GM18517 (cell line): ENCODE data around the gene GPR55.

Experiments used
- ATAC-seq: cut with Tn5 transposase; IDR thresholded peaks from one replicate; pipeline ENCODE4 v1.9.1; 2021; ENCODE audit warnings: mild to moderate bottlenecking, moderate library complexity; ENCODE audit not compliant: unreplicated experiment

The GPR55 gene

DNA sequence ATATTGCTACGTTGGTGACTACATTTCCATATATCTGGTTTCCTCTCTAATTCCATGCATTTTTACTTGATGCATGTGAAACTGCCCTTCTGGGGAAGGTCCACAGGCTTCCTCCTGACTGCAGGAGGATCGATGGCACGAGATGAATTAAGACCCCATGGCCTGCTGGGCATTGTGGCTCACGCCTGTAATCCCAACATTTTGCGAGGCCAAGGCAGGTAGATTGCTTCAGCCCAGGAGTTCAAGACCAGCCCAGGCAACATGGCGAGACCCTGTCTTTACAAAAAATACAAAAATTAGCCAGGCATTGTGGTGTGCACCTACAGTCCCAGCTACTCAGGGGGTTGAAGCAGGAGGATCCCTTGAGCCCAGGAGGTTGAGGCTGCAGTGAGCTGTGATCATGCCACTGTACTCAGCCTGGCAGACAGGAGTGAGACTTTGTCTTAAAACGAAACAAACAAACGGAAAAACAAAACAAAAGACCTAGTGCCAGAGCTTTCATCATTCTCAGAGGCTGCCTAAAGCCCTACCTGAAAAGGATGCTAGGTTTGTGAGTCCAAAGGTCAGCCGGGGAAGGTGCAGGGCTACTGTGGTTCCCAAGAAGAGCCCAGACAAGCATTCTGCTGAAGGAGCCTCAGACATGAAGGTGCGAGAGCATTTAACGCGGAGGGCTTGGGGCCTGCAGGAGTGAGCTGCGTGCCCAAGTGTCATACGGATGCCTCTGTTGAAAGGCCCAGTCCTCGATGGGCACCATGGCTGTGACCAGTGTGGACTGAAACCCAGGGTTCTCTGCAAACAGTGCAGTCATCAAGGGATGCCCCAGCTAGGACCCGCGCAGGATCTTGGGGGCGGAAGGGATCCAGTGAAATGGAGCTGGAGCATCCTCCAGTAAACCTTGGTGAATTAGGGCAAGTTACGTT is 21.6 kb downstream of the GPR55 start:
- no peak for ATAC-seq

DNA sequence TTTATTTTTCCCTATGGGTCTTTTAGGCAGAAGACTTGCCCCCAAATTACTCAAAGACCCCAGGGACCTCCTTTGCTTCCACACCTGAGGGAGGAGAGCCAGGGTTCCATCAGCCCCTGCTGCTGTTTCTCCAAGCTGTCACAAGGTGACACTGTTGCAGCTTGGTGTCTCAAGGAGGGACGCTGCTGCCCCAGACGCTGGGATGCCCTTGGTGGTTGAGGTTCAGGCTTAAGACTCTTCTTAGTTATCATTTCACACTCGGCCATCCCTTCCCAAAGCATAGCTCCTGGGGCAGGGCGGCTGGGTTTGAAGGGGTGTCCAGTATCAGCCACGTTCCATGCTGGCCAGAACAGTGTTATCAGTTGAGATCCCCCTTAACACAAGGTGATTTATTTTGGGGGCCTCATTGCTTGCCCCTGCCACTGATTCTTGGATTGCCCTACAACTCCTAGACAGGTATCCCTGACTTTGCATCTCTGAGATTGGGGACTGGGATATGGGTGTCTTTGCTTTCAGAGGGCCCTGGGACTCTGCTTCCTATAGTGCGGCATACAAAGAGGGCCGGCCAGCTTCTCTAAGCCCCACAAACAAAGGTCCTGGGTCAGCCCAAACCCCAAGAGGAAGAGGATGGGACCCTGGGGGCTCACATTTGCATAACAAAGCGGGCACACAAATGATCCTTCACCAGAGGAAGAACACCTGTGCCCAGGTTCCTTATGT is 22.7 kb downstream of the GPR55 start:
- ATAC-seq: peak; percentile 67

DNA sequence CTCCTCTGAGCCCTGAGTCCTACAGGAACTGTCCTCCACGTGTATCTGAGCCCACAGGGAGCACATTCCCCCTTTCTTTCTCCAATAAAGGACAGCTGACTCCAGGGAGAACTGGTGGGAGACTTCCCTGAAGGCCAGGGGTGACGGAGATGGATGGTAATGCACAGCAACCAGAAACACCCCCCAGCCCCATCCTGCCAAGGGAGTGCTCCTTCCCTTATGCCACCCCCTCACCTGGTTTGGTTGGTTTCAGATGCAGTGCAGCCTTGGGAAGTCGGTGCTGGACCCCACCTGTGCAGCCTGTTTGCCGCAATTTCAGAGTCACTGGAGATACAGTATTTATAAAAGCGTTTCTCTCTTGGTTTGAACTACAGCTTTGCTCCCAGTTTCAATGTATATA is 24.0 kb downstream of the GPR55 start:
- ATAC-seq: no peak

- no peak for ATAC-seq
Measured at GRCh38 chr2:230900336-230900995, 24.6 kb downstream of the GPR55 start.

GRCh38 chr2:230899786-230900185 is 25.3 kb downstream of the GPR55 start:
- ATAC-seq: no peak

GRCh38 chr2:230899287-230899686 is 25.8 kb downstream of the GPR55 start:
- ATAC-seq: no peak

DNA sequence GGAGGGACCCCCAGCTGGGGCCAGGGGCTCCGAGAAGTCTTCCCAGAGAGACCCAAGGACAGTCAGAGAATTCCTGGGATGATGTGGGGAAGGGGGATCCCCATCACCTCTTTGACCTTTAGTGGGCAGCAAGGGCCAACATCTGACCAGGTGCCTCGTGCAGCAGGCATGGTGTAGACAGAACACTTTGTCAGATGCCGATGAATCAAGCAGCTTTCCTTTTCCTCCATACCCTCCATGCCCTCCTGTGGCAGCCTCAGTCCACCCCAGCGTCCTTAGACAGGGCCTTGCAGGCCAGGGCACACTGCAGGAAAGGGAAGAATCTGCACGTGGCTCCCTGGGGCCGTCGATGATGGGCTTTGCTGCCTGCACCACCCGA is 26.3 kb downstream of the GPR55 start:
- ATAC-seq: no peak

DNA sequence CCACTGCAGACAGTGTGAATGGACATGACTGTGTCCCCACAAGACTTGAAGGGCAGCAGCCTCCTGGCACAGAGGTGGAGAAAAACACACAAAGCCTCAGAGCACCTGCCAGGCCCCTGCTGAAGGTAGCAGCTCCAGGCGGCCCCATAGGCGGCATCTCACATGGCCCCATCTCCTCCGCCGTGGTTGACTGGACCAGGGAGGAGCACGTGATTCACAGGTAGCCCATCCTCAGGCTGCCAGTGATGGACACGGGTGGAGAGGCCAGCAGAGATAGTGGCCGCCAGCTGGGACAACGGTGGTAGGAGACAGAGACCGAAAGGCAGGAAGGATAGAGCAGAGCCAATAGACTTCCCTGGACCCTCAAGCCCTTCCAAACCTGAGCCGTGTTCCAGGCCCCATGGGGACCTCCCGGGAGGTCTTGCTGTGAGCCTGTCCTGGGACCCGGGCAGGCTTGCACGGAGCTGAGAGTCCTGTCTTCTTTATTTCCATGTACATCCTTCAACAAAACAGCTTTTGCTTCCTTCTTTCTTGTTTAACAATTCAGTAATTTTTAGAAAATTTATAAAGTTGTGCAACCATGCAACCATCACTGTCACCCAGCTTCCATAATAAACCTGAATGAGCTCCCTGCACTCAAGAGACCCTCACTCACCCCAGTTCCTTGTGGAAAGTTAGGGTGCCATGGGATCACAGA is 26.9 kb downstream of the GPR55 start:
- ATAC-seq: no peak

- ATAC-seq: no peak
Measured at GRCh38 chr2:230896346-230897115, 28.5 kb downstream of the GPR55 start.

DNA sequence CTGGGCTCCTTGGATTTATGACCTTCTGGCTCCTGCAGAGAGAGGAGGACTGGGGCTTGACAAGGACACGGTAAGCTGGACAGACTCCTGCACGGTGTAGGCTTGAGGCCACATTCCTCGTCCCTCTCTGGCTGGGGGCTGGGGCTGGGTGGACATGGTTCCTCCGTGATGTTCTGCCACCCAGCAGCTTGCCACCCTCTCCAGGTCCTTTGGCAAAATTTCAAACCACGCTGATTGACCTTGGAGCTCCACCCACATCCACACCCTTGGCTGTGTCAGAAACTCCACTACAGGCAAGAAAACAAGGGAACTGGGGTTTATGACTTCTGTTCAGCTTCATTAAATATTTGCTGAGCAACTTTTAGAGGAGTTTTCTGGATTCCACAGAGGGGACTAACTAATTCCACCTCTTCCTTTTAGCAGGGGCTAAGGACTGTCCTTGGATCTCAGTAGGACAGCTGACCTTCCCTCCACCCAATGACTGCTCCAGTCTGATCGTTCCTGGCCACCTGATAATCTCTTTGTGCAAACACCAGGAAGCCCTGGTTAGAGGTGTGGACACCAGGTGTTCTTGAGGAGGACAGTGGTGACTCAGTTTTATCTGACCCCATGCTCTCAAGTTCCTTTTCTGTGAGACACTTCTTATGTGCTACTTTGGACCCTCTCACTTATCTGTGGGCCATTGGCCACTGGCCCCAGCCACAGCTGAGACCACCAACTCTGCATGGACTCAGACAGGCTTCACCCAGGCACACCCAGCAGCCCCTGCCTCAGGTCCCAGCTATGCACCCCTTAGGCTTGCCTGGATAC is 29.3 kb downstream of the GPR55 start:
- no peak for ATAC-seq

DNA sequence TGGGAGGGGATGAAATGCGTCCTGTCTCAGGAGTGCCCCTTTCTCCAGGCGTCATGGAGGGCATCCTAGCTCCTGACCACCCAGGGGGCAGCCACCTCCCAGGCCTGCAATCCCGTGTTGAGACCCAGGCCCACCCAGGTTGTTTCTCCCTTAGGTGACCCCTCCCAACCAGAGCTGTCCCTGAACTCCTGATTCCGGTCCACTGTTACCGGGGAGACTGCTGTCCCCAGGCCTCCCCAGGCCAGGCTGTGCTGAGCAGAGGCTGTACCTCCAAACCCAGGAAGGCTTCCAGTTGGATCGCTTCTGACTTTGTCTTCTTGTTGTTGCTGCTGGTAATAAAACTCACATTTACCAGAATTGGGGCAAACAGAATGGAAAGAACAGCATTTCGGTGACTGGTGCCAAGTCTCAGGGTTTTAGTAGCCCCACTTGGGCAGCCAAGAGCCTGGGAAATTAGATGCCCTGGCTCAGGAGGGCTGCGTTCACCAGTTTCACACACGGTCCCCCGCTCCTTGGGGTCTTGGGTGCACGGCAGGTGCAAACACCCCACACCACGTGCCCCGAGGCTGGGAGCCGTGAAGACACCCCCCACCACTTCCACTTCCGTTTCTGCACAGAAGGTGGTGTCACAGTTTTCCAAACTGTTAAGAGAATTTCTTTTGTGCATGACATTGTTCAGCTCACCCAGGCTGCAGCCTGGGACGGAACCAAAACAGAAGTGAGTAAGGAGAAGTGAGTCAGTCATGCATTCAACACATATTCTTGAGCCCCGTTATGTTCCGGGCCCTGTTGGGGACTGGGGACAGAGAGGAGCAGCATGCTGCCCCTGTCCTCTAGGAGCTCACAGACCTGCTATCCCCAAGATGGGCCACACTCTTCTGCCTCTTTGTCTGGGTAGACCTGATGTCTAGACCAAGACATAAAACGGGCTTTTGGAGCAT is 30.9 kb downstream of the GPR55 start:
- no peak for ATAC-seq

DNA sequence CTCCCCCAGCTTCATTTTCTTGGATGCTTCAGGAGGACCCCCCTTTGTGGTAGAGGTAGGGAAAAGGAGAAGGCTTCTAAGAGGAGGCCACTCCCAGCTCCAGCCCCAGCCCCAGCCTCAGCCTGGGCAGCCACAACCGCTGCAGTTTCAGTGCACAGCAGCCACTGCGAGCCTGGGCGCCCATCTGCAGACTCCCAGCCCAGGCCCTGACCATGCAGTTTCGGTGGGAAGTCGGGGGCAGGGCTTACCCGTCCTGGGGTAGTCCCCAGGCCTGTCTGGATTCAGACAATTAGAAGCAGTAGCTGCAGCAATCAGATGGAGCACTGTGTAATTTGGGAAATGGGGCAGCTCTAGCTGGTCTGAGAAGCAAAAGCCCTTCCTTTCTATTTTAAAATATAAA is 31.7 kb downstream of the GPR55 start:
- ATAC-seq: no peak

DNA sequence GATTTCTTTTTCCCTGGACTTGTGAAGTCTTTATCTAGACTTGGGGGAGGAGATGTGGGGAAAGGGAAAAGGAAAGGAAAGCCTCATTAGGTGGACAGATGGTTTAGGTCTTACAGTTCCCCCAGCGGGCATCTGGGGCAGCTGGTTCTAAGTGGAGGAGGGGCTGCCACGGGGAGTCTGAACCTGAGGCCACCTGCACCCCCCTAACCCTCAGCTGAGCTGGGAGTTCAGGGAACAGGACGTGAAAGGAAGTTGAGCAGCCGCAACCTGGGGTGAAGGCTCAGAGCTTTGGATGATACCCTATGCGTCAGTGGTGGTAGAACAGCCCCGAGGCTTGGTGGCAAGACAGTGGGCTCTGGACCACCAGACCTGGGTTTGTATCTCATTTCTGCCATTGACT is 33.5 kb downstream of the GPR55 start:
- no peak for ATAC-seq

GRCh38 chr2:230891064-230891463 is 34.0 kb downstream of the GPR55 start:
- no peak for ATAC-seq

DNA sequence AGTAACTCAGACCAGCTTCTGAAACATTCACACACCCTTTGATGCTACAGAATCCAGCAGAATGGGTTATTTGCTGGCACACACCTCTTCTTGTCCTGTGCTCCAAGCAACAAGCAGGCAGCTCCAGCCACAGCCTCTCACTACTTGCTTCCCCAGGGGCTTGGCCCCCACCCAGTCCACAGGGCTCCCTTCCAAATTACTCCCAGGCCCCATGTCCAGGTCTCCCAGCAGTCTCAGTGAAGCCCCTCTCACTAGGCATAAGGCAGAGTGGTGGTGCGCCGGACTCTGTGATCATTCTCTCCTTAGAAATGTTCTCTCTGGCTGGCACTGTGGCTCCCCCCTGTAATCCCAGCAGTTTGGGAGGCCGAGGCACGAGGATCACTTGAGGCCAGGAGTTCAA is 34.4 kb downstream of the GPR55 start:
- no peak for ATAC-seq

DNA sequence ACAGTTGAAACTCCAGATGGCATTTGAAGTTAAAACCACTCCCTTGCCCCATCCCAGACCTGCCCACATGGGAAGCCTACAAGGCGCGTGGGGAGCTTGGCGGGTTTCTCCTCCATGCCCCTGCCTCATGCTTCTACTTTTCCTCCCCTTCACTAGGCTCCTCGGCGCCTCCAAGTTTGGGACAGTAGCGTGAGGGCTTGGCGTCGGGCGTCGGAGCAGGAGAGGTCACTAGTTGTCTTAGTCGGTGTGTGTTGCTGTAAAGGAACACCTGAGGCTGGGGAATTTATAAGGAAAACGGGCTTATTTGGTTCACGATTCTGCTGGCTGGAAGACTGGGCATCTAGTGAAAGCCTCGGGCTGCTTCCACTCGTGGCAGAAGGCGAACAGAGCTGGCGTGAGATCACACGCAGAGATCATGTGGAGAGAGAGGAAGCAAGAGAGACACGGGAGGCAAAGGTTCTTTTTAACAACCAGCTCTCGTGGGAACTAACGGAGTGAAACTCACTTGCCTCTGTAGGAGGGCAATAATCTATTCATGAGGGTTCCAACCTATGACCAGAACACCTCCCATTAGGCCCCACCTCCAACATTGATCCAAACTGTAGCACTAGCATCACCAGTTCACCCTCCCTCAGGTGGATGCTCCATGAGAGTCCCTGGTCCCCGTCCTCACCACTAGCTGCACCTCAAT is 35.0 kb downstream of the GPR55 start:
- no peak for ATAC-seq

- no peak for ATAC-seq
Measured at GRCh38 chr2:230888824-230889400, 36.1 kb downstream of the GPR55 start.

GRCh38 chr2:230887342-230887741 is 37.7 kb downstream of the GPR55 start:
- no peak for ATAC-seq
